ENCODE data around the gene SNAP47.

The SNAP47 gene

GRCh38 chr1:227797625-227798024 is 62.4 kb downstream of the SNAP47 start:
- no peak for DNase-seq (ENCODE audit: low read depth in 2 of 2)

GRCh38 chr1:227798078-227798802 is 63.0 kb downstream of the SNAP47 start:
- DNase-seq (ENCODE audit: low read depth in 2 of 2) = no peak

DNA sequence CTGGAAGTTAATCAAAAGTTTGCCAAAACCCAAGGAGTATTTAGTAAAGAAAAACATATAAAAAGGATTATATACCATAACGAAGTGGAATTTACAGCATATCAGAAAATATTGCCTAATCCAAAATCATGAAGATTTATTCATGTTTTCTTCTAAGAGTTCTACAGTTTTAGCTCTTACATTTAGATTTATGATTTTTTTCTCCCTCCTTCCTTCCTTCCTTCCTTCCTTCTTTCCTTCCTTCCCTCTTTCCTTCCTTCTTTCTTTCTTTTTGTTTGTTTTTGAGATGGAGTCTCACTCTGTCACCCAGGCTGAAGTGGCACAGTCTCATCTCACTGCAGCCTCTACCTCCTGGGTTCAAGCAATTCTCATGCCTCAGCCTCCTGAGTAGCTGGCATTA is 64.5 kb downstream of the SNAP47 start:
- DNase-seq (ENCODE audit: low read depth in 2 of 2) = no peak

GRCh38 chr1:227803933-227804332 is 68.7 kb downstream of the SNAP47 start:
- no peak for DNase-seq (ENCODE audit: low read depth in 2 of 2)

- DNase-seq (ENCODE audit: low read depth in 2 of 2) = no peak
Observed at GRCh38 chr1:227805606-227806197, 70.5 kb downstream of the SNAP47 start.

DNA sequence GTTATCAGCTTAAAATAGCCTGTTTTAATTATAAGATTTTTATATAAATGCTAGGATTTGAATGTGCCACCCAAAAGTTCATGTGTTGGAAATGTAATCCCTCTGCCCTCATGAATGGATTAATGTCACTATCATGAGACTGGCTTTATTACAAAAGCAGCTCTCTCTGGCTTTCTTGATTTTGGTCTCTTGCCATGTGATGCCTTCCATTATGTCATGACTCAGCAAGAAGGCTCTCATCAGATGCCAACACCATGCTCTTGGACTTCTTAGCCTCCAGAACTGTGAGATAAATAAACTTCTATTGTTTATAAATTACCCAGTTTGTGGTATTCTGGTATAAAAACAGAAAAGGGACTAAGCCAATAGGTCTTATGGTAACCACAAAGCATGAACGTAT is 73.3 kb downstream of the SNAP47 start:
- DNase-seq (ENCODE audit: low read depth in 2 of 2) = no peak

- DNase-seq (ENCODE audit: low read depth in 2 of 2) = no peak
Observed at GRCh38 chr1:227809026-227809425, 73.8 kb downstream of the SNAP47 start.

GRCh38 chr1:227813962-227814361 is 78.7 kb downstream of the SNAP47 start:
- DNase-seq (ENCODE audit: low read depth in 2 of 2) = no peak

GRCh38 chr1:227815468-227816409 is 80.5 kb downstream of the SNAP47 start, which contains the start of gene PRSS38:
Gene PRSS38 (plus strand): TSS chr1:227815675. CDS start chr1:227815717, 42 bp downstream.
- DNase-seq (ENCODE audit: low read depth in 2 of 2) = no peak

DNA sequence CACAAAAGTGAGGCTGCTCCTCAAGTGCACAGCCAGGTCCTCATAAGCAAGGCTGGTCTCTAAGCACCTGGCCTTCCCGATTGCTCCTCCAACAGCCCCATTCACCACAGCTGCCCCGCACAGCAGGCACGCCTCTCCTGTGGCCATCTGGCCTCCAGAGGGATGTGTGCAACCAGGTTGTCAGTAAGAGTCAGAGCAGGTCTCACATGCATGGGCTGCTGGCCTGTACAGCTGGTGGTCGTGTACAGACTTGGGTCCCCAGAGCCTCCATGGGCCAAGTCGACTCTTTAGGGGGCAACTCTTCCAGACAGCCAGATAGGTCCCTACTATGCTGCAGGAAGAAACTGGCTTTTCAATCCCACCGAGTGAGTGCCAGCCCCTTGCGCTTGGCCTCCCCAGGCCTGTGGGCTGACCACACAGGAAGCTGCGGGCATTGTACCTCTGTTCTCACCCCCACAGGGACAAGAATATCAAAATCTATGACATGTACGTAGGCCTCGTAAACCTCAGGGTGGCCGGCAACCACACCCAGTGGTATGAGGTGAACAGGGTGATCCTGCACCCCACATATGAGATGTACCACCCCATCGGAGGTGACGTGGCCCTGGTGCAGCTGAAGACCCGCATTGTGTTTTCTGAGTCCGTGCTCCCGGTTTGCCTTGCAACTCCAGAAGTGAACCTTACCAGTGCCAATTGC is 81.7 kb downstream of the SNAP47 start:
- no peak for DNase-seq (ENCODE audit: low read depth in 2 of 2)

GRCh38 chr1:227823537-227823936 is 88.3 kb downstream of the SNAP47 start:
- DNase-seq (ENCODE audit: low read depth in 2 of 2) = no peak

- no peak for DNase-seq (ENCODE audit: low read depth in 2 of 2)
Observed at GRCh38 chr1:227824204-227824603, 89.0 kb downstream of the SNAP47 start.

- DNase-seq (ENCODE audit: low read depth in 2 of 2) = no peak
Observed at GRCh38 chr1:227828786-227829185, 93.6 kb downstream of the SNAP47 start.
